GM10248 (cell line): Measurements from ENCODE around the gene SMPX.
A peak's percentile ranks its signal among the peaks of the same experiment; 100 is the strongest.

Experiments
- CTCF ChIA-PET: fragments of 300-600 bp; sonication (Branson Sonifier 250); formaldehyde crosslinking; extraction: SDS; loops from one replicate; lab custom pipeline; 2021; ENCODE audit warnings: antibody characterized with exemption; lab: Yijun Ruan, JAX
- POLR2A ChIA-PET: fragments of 350-650 bp; sonication (Branson Sonifier 250); formaldehyde crosslinking; extraction: SDS; loops from one replicate; lab custom pipeline; 2020; ENCODE audit warnings: antibody characterized with exemption; lab: Yijun Ruan, JAX
- DNase-seq: peaks from one replicate; pipeline ENCODE4 v3.0.0; 2012; ENCODE audit errors: extremely low spot score
- TF ChIP-seq, protein P1 (sequence below): IDR thresholded peaks from 2 replicates; pipeline ENCODE4 v1.5.1; 2012; ENCODE audit warnings: mild to moderate bottlenecking, low read depth; ENCODE audit errors: extremely low read depth, missing control alignments, control extremely low read depth

SMPX gene

DNA sequence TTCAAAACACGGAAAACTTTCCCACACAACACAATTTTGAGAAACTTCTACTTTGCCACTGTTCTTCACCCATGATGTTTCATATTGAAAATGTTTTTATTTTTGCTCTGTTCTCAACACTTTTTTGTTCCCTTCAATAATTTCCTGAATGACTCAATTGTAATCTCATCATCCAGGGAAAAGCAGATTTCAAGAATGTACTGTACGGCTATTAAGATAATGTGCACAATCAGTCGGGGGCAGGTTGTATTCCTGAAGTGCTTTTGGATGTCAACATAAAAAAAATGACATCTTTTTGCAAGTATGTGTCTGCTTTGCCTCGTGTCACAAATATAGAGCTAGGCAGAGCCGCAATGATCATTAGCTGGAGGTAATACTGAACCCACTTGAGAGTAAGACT is 9.7 kb downstream of the SMPX start:
- TF ChIP-seq, protein P1, sequence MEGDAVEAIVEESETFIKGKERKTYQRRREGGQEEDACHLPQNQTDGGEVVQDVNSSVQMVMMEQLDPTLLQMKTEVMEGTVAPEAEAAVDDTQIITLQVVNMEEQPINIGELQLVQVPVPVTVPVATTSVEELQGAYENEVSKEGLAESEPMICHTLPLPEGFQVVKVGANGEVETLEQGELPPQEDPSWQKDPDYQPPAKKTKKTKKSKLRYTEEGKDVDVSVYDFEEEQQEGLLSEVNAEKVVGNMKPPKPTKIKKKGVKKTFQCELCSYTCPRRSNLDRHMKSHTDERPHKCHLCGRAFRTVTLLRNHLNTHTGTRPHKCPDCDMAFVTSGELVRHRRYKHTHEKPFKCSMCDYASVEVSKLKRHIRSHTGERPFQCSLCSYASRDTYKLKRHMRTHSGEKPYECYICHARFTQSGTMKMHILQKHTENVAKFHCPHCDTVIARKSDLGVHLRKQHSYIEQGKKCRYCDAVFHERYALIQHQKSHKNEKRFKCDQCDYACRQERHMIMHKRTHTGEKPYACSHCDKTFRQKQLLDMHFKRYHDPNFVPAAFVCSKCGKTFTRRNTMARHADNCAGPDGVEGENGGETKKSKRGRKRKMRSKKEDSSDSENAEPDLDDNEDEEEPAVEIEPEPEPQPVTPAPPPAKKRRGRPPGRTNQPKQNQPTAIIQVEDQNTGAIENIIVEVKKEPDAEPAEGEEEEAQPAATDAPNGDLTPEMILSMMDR, result no peak
- DNase-seq, result no peak
- ChIA-PET POLR2A (no interaction called here), CTCF (no interaction called here)

DNA sequence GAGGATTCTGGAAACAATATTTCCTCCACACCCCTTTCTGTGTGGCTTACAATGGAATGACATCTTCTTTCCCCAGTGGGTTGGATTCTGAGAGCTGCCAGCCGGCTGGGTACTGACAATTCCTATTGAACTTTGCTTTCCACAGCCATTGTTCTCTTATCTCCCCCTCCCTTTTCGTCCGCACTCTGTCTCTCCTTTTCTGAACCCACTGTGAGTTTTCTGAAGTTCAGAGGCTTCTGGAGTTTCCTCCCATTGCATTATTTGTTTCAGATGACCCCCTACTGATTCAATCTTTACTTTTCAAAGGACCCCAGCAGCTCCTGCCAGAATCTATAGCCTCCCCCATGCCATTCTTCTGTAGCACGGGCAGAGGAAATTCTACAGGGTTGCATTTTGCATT is 10.4 kb downstream of the SMPX start:
- CTCF ChIA-PET, result interaction anchor here (1.4 to 1.6 kb wide), 2 partner anchors 10 to 1231 kb away, joined by 4 read pairs; no protein-coding TSS in a partner anchor
- DNase-seq, result no peak
- TF ChIP-seq, protein P1, result no peak
- POLR2A ChIA-PET, result no interaction called here

DNA sequence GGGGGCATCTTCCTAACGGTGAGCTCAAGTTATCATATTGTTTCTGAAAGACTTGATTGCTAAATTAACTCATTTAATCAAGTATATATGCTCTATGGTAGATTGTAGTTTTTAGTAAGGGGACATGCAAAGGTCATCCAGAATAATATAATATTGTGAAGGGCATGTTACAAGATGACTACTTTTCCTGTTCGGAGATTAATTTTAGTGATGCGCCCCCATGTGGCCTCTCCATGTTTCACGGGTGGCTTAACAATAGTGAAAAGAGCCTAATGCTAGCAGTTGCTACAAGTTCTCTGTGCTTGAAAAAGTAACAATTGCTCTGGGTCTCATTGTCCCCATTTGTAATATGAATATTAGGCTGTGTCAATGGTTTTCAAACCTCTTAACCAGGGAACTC is 12.2 kb downstream of the SMPX start:
- ChIA-PET POLR2A (no interaction called here), CTCF (interaction anchor here (1.0 to 1.7 kb wide), 4 partner anchors 10 to 1217 kb away, joined by 3 to 16 read pairs (median 4); partner anchors contain the start of gene SMPX)
- DNase-seq, result peak; percentile 11
- TF ChIP-seq, protein P1, result peak; percentile 33

DNA sequence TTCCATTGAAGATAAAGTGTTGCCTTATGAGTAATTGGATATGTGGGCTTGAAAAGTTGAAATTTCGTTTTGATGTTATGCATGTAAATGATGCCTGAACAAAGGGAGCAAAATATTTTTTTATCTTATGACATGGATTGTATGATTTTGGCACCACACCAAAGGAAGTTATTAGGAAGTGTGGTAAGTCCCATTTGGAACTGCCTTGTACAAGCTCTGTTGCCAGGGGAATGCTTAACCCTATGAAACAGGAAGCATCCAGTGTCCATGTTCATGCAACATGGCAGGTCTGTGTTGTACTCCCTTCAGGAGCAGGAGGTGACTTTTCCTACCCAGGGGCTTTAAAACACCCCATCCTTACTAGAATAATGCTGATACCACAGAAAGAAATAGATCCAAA is 13.2 kb downstream of the SMPX start:
- DNase-seq, result no peak
- ChIA-PET POLR2A (no interaction called here), CTCF (no interaction called here)

DNA sequence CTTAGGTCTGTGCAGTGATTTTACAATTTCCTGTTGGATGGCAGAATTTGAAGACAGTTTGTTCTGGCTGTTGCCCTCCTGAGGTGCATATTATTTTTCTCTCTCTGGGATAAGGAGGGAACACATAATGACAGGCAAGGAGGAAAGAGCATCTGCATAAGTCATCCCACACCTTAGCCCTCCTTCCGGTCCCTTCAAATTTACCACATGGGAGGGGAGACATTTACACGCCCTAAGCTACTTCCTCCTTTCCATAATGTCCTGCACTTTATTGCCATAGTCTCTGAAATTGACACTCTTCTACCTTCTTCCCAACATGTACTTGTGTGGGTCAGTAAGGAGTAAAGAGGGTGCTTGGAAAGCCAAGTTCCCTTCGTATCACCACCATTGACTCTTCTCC is 13.9 kb downstream of the SMPX start:
- TF ChIP-seq, protein P1, result no peak
- ChIA-PET POLR2A (no interaction called here), CTCF (no interaction called here)
- no peak for DNase-seq

More for the DNA sequence above, 13.2 kb downstream of the SMPX start:
- TF ChIP-seq, protein P1, result no peak

DNA sequence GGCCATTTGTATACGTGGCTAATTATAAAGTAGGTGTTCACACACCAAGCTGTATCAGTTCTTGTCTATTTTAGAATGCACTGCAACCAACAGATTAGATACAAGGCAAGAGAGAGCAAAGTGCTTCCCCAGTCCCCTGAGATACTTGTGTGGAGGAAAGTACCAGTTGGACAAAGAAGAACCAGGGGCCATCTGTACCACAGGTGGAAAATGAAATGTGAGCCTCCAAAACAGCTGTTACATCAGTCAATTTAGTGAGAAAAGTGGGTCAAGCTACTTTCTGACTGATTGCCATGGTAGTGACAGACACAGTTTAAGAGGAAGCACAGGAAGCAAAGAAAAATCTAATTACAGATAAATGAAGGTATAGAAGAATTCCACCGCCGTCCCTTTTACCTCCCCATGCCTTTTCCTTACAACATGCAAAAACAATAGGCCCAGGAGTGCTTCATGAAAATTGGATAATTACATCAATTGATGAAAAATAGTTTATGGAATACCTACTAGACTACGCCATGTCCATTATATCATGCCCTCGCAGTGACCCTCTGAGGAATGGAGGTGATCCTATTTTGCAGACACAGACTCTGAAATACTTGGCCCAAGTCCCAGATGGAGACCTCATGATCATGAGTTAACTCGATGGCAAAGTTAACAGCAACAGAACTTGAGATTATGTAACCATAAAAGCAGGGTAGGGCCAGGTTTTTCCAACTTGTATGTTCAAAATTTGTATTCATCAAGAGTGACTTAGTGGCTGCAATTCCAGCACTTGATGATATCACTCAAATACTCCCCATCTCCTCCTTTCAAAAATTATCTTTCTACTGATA is 15.8 kb downstream of the SMPX start:
- ChIA-PET POLR2A (no interaction called here), CTCF (no interaction called here)
- TF ChIP-seq, protein P1, result no peak
- no peak for DNase-seq
